Activated CD4-positive, alpha-beta T cell treated with anti-CD3 and anti-CD28 coated beads for 36 hours (primary cell): ENCODE data around the gene FAM204A. TPM values are rescaled to one million over a fixed set of nuclear protein-coding genes. Genes with fewer than 3 reads are reported as not detected.

Experiments used
- ATAC-seq: fragments of 200-7000 bp; cut with Tn5 transposase; one replicate; pipeline ENCODE4 v1.10.0; 2021; ENCODE audit warnings: mild to moderate bottlenecking, moderate library complexity
- CTCF ChIA-PET: fragments of 350-600 bp; sonication (Branson Sonifier 250); formaldehyde crosslinking; loops from one replicate; lab custom pipeline; 2021; ENCODE audit warnings: antibody characterized with exemption; lab: Charles Lee
- POLR2A ChIA-PET: fragments of 350-600 bp; sonication (Branson Sonifier 250); formaldehyde crosslinking; loops from one replicate; lab custom pipeline; 2021; ENCODE audit warnings: antibody characterized with exemption, inconsistent platforms; lab: Charles Lee
- DNase-seq: peaks from one replicate; pipeline ENCODE4 v3.0.0-alpha.2; 2020
- H3K27ac Mint-ChIP-seq: one replicate; pipeline ENCODE4 v1.8.0; 2021; ENCODE audit warnings: mixed read lengths
- H3K27me3 Mint-ChIP-seq: one replicate; pipeline ENCODE4 v1.8.0; 2021; ENCODE audit warnings: mixed read lengths
- H3K36me3 Mint-ChIP-seq: one replicate; pipeline ENCODE4 v1.8.0; 2021; ENCODE audit warnings: low read depth, mixed read lengths
- H3K4me1 Mint-ChIP-seq: one replicate; pipeline ENCODE4 v1.8.0; 2021; ENCODE audit warnings: mixed read lengths
- H3K4me3 Mint-ChIP-seq: one replicate; pipeline ENCODE4 v1.8.0; 2021; ENCODE audit warnings: mild to moderate bottlenecking, moderate library complexity, mixed read lengths
- H3K9me3 Mint-ChIP-seq: one replicate; pipeline ENCODE4 v1.8.0; 2021; ENCODE audit warnings: low read depth, mixed read lengths
- intact Hi-C, 2 experiments: fragments of 100-400 bp; cut with DNase I in 1 of 2; cut with micrococcal nuclease in 1 of 2; formaldehyde crosslinking; loops; one replicate each; pipeline versions ENCODE4 v1.14.2 to v1.15.1; 2022 to 2024; cut with DNase I, micrococcal nuclease
- total RNA-seq, 2 experiments: library from RNA; stranded (reverse); gene quantifications; one replicate each; pipeline ENCODE4 v1.2.3, GENCODE V29; 2021

The FAM204A gene
- total RNA-seq, 2 experiments from 2014 or later: 44.1 to 55.8 TPM

DNA sequence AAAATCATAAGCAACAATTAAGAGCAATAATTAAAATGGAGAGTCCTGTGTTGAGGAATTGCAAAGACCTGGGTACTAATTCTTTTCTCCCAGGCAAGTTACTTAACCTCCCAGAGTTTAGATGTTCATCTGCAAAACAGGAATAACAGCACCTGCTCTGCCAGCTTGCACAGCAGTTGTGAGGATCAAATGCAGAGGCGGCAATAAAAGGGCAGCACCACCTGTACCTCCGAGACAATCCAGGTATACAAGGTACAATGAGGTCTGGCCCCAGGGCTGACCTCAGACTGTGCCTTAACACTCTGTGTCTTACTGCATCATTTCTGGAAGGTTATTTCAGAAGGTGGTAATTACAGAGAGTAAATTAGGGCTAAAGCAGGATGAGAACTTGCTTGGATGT lies 14.5 kb upstream of the FAM204A start:
- no peak overlapping the region for H3K27ac Mint-ChIP-seq
- no peaks in the 10 kb centered on the region for H3K36me3 Mint-ChIP-seq
- H3K27me3 Mint-ChIP-seq: peaks cover 8% of the 10 kb centered on the region
- no peak overlapping the region for H3K4me3 Mint-ChIP-seq
- CTCF ChIA-PET: no interaction called here
- ATAC-seq (no peak), DNase-seq (no peak)
- H3K9me3 Mint-ChIP-seq: no peaks in the 10 kb centered on the region
- intact Hi-C loops: no loop called here
- POLR2A ChIA-PET: no interaction called here
- H3K4me1 Mint-ChIP-seq: no peaks in the 10 kb centered on the region

DNA sequence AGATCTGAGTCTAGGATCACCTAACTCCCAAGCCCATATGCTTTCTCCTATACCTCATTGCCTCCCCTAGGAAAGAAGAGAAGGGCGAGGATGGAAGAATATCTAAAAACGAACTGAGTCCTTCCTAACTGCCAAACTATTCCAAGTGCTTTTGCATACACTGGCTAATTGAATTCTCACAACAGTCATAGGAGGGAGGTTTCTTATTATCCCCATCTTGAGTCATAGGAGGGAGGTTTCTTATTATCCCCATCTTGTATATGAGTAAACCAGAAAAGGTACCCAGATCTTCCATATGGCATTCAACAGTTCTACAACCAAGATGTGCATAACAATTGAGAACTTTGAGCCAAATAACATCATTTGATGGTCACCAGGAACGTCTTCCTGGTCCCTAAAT lies 13.1 kb upstream of the FAM204A start:
- no peak overlapping the region for H3K4me3 Mint-ChIP-seq
- DNase-seq: no peak
- ATAC-seq: no peak
- peaks cover 15% of the 10 kb centered on the region for H3K27me3 Mint-ChIP-seq
- intact Hi-C loops: no loop called here
- no peaks in the 10 kb centered on the region for H3K9me3 Mint-ChIP-seq
- CTCF ChIA-PET: no interaction called here
- no peak overlapping the region for H3K27ac Mint-ChIP-seq
- no peaks in the 10 kb centered on the region for H3K4me1 Mint-ChIP-seq
- POLR2A ChIA-PET: no interaction called here
- no peaks in the 10 kb centered on the region for H3K36me3 Mint-ChIP-seq

DNA sequence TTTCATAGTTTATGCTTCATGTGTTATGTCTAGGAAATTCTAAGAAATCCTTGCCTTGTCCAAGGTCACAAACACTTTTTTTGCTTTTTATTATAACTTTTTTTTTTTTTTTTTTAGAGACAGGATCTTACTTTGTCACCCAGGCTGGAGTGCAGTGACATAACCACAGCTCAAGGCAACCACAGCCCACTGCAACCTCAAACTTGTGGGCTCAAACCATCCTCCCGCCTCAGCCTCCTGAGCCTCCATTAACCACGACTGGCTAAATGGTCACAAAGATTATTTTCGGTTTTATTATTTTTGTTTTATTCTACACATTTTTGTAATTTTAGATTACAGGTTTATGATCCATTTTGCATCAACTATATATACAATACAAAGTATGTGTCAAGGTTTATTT lies 7.1 kb upstream of the FAM204A start:
- POLR2A ChIA-PET: no interaction called here
- H3K27ac Mint-ChIP-seq: no peak overlapping the region
- CTCF ChIA-PET: no interaction called here
- H3K4me3 Mint-ChIP-seq: no peak overlapping the region
- H3K4me1 Mint-ChIP-seq: no peaks in the 10 kb centered on the region
- ATAC-seq (no peak), DNase-seq (no peak)
- no peaks in the 10 kb centered on the region for H3K36me3 Mint-ChIP-seq
- intact Hi-C loops: loop anchor here (10.0 kb wide), 3 partner anchors 346 to 974 kb away; partner anchors contain the start of genes DENND10 (in 1 of the 2) and PDZD8 (in 1 of the 2)
- peaks cover 12% of the 10 kb centered on the region for H3K27me3 Mint-ChIP-seq
- no peaks in the 10 kb centered on the region for H3K9me3 Mint-ChIP-seq

DNA sequence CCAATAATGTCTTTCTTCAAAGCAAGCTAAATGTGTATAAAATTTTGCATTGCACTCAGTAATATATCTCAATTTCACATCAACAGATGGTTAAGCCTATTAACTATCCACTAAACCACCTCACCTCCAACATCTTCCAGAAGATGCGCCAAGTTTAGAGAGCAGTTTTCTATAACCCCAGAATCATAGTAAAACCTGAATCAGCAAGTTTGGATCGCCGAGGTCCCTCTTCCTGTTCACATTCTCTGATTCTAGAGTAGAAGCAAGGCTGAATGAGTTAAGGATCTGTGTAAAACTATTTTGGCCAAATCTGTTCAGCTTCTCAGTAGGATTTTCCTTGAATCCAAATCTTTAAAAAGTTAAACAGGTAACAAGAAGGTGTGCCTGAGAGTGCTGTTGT lies 1.4 kb upstream of the FAM204A start:
- ATAC-seq: no peak
- ChIA-PET POLR2A (interaction anchor here (0.6 kb wide), 1 partner anchor 725 kb away, joined by 3 read pairs; no protein-coding TSS in a partner anchor), CTCF (interaction anchor here (1.2 kb wide), 1 partner anchor 79 kb away, joined by 3 read pairs; no protein-coding TSS in a partner anchor)
- Mint-ChIP-seq H3K4me1 (peaks cover 29% of the 10 kb centered on the region), H3K9me3 (no peaks in the 10 kb centered on the region), H3K27ac (peak overlapping the region; percentile 39), H3K27me3 (no peaks in the 10 kb centered on the region), H3K4me3 (no peak overlapping the region), H3K36me3 (peaks cover 9% of the 10 kb centered on the region)
- intact Hi-C loops: loop anchor here (2.0 to 10.0 kb wide), 8 partner anchors 79 to 969 kb away; partner anchors contain the start of genes PDZD8 (in 2 of the 2), DENND10 (in 1 of the 2) and RAB11FIP2 (in 1 of the 2)
- DNase-seq: no peak

DNA sequence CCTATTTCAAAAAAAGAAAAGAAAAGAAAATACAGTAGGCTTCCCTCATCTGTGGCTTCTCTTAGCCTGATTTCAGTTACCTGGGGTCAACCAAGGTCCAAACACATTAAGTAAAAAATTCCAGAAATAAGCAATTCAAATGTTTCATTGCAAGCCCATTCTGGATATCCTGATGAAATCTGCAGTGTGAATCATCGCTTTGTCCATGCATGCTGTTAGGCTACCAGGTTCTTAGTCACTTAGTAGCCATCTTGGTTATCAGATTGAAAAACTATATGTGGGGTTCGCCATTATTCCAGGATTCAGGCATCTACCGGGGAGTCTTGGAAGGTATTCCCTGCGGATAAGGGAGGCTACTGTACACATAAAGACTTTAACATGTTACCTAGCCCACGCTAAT lies 991 bp upstream of the FAM204A start:
- Mint-ChIP-seq H3K4me1 (peaks cover 33% of the 10 kb centered on the region), H3K36me3 (peaks cover 9% of the 10 kb centered on the region), H3K9me3 (no peaks in the 10 kb centered on the region), H3K4me3 (peak overlapping the region; percentile 81), H3K27ac (no peak overlapping the region), H3K27me3 (no peaks in the 10 kb centered on the region)
- CTCF ChIA-PET: interaction anchor here (1.2 kb wide), 1 partner anchor 80 kb away, joined by 3 read pairs; no protein-coding TSS in a partner anchor
- POLR2A ChIA-PET: no interaction called here
- intact Hi-C loops: loop anchor here (2.0 to 10.0 kb wide), 8 partner anchors 79 to 968 kb away; partner anchors contain the start of genes PDZD8 (in 2 of the 2), DENND10 (in 1 of the 2) and RAB11FIP2 (in 1 of the 2)
- no peak for ATAC-seq
- no peak for DNase-seq

DNA sequence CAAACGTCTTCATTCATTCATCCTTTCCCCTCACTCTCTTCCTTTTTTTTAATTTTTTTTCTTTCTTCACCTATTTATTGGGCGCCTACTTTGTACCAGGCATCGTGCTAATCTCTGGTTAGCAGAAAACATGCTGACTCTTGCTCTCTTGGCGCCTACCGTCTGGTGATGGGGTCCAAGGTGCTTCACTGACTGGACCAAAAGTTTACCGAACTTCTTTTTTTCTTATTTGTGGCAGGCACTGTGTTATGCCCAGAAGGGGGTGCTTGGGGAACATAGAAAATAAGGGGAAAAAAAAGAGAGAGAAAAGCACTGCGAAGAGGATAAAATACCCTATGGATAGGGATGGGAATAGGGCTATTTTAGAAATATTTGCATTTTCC lies 505 bp upstream of the FAM204A start:
- Mint-ChIP-seq H3K9me3 (no peaks in the 10 kb centered on the region), H3K4me3 (peak overlapping the region; percentile 81), H3K27ac (peak overlapping the region; percentile 89), H3K36me3 (peaks cover 9% of the 10 kb centered on the region), H3K27me3 (no peaks in the 10 kb centered on the region), H3K4me1 (peaks cover 37% of the 10 kb centered on the region)
- ATAC-seq (peak; percentile 9), DNase-seq (peak; percentile 17)
- CTCF ChIA-PET: no interaction called here
- POLR2A ChIA-PET: no interaction called here
- intact Hi-C loops: loop anchor here (1.0 to 10.0 kb wide), 10 partner anchors 80 to 968 kb away; partner anchors contain the start of genes PDZD8 (in 2 of the 2), RAB11FIP2 (in 2 of the 2) and DENND10 (in 1 of the 2)

DNA sequence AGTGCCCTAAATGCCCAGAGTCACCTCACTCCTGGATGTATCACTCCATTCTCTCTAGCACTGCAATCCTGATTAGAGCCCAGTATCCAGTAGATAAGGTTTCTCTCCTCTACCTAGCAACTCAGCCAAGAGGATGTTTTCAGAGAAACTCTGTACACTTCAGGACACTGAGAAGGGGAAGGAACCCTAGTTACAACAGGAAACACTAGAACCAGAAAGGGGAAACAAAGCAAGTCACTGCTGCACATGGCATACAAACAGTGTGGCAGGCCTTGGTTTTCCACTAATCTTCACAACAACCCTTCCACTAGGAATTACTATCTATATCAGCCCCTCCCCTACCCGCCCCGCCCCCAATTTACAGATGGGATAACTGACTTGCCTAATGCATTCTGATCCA lies 1.6 kb downstream of the FAM204A start:
- H3K4me3 Mint-ChIP-seq: peak overlapping the region; percentile 81
- ChIA-PET POLR2A (no interaction called here), CTCF (no interaction called here)
- intact Hi-C loops: loop anchor here (5.0 to 10.0 kb wide), 7 partner anchors 82 to 966 kb away; partner anchors contain the start of genes DENND10 (in 1 of the 2), PDZD8 (in 1 of the 2) and RAB11FIP2 (in 1 of the 2)
- H3K9me3 Mint-ChIP-seq: no peaks in the 10 kb centered on the region
- H3K4me1 Mint-ChIP-seq: peaks cover 40% of the 10 kb centered on the region
- no peak for ATAC-seq
- DNase-seq: no peak
- H3K36me3 Mint-ChIP-seq: peaks cover 14% of the 10 kb centered on the region
- peak overlapping the region; percentile 19 for H3K27ac Mint-ChIP-seq
- H3K27me3 Mint-ChIP-seq: no peaks in the 10 kb centered on the region

DNA sequence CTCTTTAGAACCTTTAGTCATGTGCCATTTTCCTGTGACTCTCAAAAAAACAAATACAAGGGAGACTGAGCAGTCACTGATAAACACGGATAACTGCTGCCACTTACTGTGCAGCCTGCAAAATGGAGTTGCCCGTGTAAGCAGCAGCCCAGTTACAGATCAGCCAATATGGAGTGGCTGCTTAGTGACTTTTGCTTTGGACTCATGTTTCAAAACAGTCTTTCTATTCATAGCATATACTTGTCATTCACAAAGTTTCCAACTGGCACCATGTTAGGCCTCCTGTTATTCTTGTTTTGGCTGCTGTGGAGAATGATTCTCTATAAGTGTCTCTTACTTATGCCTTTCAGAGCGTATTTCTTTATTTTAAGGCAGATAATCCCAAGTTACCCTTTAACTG lies 3.0 kb downstream of the FAM204A start:
- no peak for ATAC-seq
- Mint-ChIP-seq H3K4me1 (peaks cover 40% of the 10 kb centered on the region), H3K36me3 (peaks cover 20% of the 10 kb centered on the region), H3K4me3 (no peak overlapping the region), H3K27me3 (no peaks in the 10 kb centered on the region), H3K27ac (no peak overlapping the region), H3K9me3 (no peaks in the 10 kb centered on the region)
- ChIA-PET CTCF (interaction anchor here (0.7 kb wide), 1 partner anchor 581 kb away, joined by 3 read pairs; no protein-coding TSS in a partner anchor), POLR2A (interaction anchor here (0.7 kb wide), 1 partner anchor 53 kb away, joined by 8 read pairs; no protein-coding TSS in a partner anchor)
- intact Hi-C loops: no loop called here
- no peak for DNase-seq

DNA sequence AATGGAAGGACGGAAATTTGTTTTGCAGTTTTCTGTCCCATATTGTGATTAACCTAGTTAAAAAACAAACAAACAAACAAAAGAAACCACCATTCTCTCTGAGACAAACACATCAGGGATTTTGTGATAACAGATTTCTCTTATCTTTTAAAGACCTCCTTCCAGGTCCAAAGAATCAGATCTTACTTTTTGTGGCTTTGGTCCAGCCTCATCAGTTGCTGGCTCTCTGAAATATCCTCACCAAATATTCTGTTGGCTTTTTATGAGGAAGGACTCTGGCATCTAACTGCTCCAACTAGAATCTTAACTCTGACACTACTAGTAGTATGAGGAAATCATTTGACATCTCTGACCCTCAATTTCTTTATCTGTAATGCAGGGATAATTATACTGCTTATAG lies 4.8 kb downstream of the FAM204A start:
- H3K9me3 Mint-ChIP-seq: no peaks in the 10 kb centered on the region
- ChIA-PET CTCF (interaction anchor here (1.3 kb wide), 1 partner anchor 122 kb away, joined by 6 read pairs; no protein-coding TSS in a partner anchor), POLR2A (no interaction called here)
- H3K4me3 Mint-ChIP-seq: no peak overlapping the region
- H3K27ac Mint-ChIP-seq: no peak overlapping the region
- H3K36me3 Mint-ChIP-seq: peaks cover 25% of the 10 kb centered on the region
- ATAC-seq: no peak
- H3K4me1 Mint-ChIP-seq: peaks cover 33% of the 10 kb centered on the region
- intact Hi-C loops: no loop called here
- no peak for DNase-seq
- H3K27me3 Mint-ChIP-seq: no peaks in the 10 kb centered on the region

DNA sequence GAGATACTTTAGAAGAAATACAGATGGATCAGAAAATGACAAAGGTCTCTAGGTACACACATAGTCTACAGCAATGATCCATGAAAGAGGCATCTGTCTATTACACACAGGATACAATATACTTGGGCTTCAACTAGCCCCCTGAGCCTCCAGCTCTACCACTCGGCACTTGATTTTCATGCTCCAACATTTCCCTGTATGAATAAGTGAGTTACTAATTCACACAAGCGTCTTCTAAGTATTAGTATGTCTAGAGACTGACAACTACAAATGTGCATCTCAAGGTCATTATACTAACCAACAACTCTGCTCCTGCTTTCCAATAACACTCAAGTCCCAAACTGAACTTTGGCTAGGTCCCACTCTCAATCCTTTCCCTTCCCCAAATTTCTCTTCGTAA lies 8.3 kb downstream of the FAM204A start:
- ATAC-seq: no peak
- peaks cover 27% of the 10 kb centered on the region for H3K36me3 Mint-ChIP-seq
- H3K4me3 Mint-ChIP-seq: no peak overlapping the region
- POLR2A ChIA-PET: no interaction called here
- H3K27me3 Mint-ChIP-seq: no peaks in the 10 kb centered on the region
- H3K9me3 Mint-ChIP-seq: no peaks in the 10 kb centered on the region
- CTCF ChIA-PET: no interaction called here
- H3K27ac Mint-ChIP-seq: no peak overlapping the region
- intact Hi-C loops: no loop called here
- peaks cover 23% of the 10 kb centered on the region for H3K4me1 Mint-ChIP-seq
- no peak for DNase-seq

DNA sequence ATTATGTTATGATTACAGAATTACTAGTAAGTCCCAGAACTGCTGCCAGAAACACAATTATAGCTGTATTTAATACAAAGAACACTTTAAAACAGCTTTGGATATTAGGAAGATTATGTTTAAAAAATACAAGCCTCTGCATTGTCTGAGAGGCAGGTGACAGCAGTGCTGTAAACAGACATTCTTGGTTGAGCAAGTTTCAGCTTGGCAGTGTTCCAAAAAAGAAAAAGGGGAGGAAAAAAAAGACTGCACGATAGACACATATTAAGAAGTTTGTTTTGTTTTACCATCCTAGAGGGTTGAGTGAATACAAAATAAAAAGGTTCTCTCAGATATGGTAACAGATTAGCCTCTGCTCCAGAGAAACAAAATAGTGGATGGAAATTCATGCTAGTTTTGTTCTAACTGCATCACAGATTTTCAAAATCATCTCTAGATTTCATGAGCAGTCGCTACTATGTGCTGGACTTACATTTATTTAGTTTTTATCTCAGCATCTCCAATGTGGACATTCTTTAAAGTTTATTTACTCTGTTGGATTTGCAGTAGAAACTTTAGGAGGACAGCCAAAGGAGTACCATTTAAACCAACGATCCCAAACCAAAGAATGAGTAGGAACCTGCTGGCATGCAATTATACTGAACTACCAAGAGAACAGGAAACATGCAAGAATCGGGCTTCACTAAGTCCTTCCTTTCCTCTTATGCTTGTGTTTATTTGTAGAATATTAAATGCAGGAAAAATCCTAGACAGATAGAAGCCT lies 9.0 kb downstream of the FAM204A start:
- H3K9me3 Mint-ChIP-seq: no peaks in the 10 kb centered on the region
- DNase-seq: no peak
- intact Hi-C loops: no loop called here
- peaks cover 31% of the 10 kb centered on the region for H3K36me3 Mint-ChIP-seq
- ChIA-PET CTCF (no interaction called here), POLR2A (interaction anchor here (0.6 kb wide), 1 partner anchor 19 kb away, joined by 3 read pairs; no protein-coding TSS in a partner anchor)
- no peak overlapping the region for H3K4me3 Mint-ChIP-seq
- no peak overlapping the region for H3K27ac Mint-ChIP-seq
- ATAC-seq: no peak
- H3K4me1 Mint-ChIP-seq: peaks cover 18% of the 10 kb centered on the region
- H3K27me3 Mint-ChIP-seq: no peaks in the 10 kb centered on the region
